Lower leg skin (tissue), 4 donors: Measurements from ENCODE around the gene BIN1. TPM values are rescaled to one million over a fixed set of nuclear protein-coding genes. Genes with fewer than 3 reads are reported as not detected.

Experiments
- DNase-seq, 2 donors: peaks; one replicate each; pipeline ENCODE4 v3.0.0-alpha.2; 2019; ENCODE audit warnings: low spot score in 2 of 2
- H3K4me3 ChIP-seq: fragments of 200-600 bp; sonication (generic); 2 replicates; pipeline ENCODE4 v1.5.1; 2017; ENCODE audit warnings: mild to moderate bottlenecking, low read depth; ENCODE audit not compliant: poor library complexity, severe bottlenecking
- CTCF ChIP-seq, 3 donors: fragments of 450-650 bp; IDR thresholded peaks; one replicate each; pipeline ENCODE4 v1.5.1; 2016; ENCODE audit warnings: antibody characterized with exemption in 3 of 3, mild to moderate bottlenecking in 3 of 3, moderate library complexity in 2 of 3
- POLR2A ChIP-seq, 2 donors: fragments of 450-650 bp; IDR thresholded peaks; one replicate each; pipeline ENCODE4 v1.6.1; 2016 to 2017; ENCODE audit warnings: antibody characterized with exemption in 2 of 2, mild to moderate bottlenecking in 1 of 2, moderate library complexity in 1 of 2
- WGBS, 2 donors: methylation state at CpG; one replicate each; pipeline ENCODE4 v1.1.5; 2018; 5-methylcytosine and 5-hydroxymethylcytosine counted together
- intact Hi-C: fragments of 100-400 bp; cut with DNase I; formaldehyde crosslinking; loops from one replicate; pipeline ENCODE4 v1.15.0; 2023; ENCODE audit warnings: low total_unique reads
- total RNA-seq, 4 donors: library from RNA; depleted of rRNA; stranded (reverse); fragments of >200 nt; gene quantifications; one replicate each; pipeline ENCODE4 v1.1.0, GENCODE V29; 2016

The BIN1 gene
- total RNA-seq, 4 donors from 2014 or later: 8.4 to 18.2 (median 9.8) TPM

GRCh38 chr2:127027715-127028114 is 79.2 kb downstream of the BIN1 start:
- no peak for DNase-seq
- H3K4me3 ChIP-seq: no peak overlapping the region
- intact Hi-C loops: no loop called here
- 85 to 88% methylated on average over 2 of the region's 2 CpGs for WGBS, 2 donors
- TF ChIP-seq POLR2A (IDR thresholded peaks at IDR 0.05): no peak
- TF ChIP-seq CTCF (IDR thresholded peaks at IDR 0.05): no peak

- DNase-seq: peak in 1 of 2 donors; percentile 92
- TF ChIP-seq POLR2A (IDR thresholded peaks at IDR 0.05) (no peak), CTCF (IDR thresholded peaks at IDR 0.05) (no peak)
- intact Hi-C loops: no loop called here
- H3K4me3 ChIP-seq: no peak overlapping the region
- 1 to 3% methylated on average over 19 to 39 of the region's 39 CpGs for WGBS, 2 donors
Observed at GRCh38 chr2:127025359-127026166, 81.4 kb downstream of the BIN1 start.

- intact Hi-C loops: no loop called here
- H3K4me3 ChIP-seq: no peak overlapping the region
- peak in 1 of 2 donors; percentile 85 for DNase-seq
- TF ChIP-seq POLR2A (IDR thresholded peaks at IDR 0.05): no peak
- TF ChIP-seq CTCF (IDR thresholded peaks at IDR 0.05): no peak
- 16 to 19% methylated on average over 19 to 26 of the region's 29 CpGs for WGBS, 2 donors
Observed at GRCh38 chr2:127024769-127025358, 82.1 kb downstream of the BIN1 start.

GRCh38 chr2:127023504-127023903 is 83.5 kb downstream of the BIN1 start:
- no peak overlapping the region for H3K4me3 ChIP-seq
- intact Hi-C loops: no loop called here
- no peak for DNase-seq
- WGBS, 2 donors: 89 to 91% methylated on average over 1 of the region's 1 CpG
- TF ChIP-seq POLR2A (IDR thresholded peaks at IDR 0.05): no peak
- no peak for TF ChIP-seq CTCF (IDR thresholded peaks at IDR 0.05)

GRCh38 chr2:127022817-127023216 is 84.1 kb downstream of the BIN1 start:
- intact Hi-C loops: no loop called here
- TF ChIP-seq CTCF (IDR thresholded peaks at IDR 0.05) (no peak), POLR2A (IDR thresholded peaks at IDR 0.05) (no peak)
- DNase-seq: peak in 1 of 2 donors; percentile 71
- WGBS, 2 donors: 91 to 96% methylated on average over 10 of the region's 10 CpGs
- no peak overlapping the region for H3K4me3 ChIP-seq
